GM12892 (cell line): ENCODE measurements around the gene UST.

Source experiments
- POLR2A ChIP-seq: IDR thresholded peaks from 2 replicates; pipeline ENCODE4 v1.6.1; 2011; ENCODE audit warnings: low read depth, low read length, control low read depth
- POLR2AphosphoS5 ChIP-seq: IDR thresholded peaks from 2 replicates; pipeline ENCODE4 v1.6.1; 2011; ENCODE audit warnings: low read depth, low read length, control low read depth
- TAF1 ChIP-seq: IDR thresholded peaks from 2 replicates; pipeline ENCODE4 v1.6.1; 2011; ENCODE audit warnings: low read depth, mild to moderate bottlenecking, control low read depth, low read length, borderline replicate concordance

- TF ChIP-seq POLR2A (no peak), POLR2AphosphoS5 (no peak), TAF1 (no peak)
Measured at GRCh38 chr6:148892247-148892646, 145.4 kb downstream of the UST start.
